GM10266 (cell line): ENCODE data around the gene HNF4A.

ENCODE experiments used
- DNase-seq: peaks from one replicate; pipeline ENCODE4 v3.0.0; 2012; ENCODE audit errors: extremely low spot score
- TF ChIP-seq, protein P1 (sequence below): IDR thresholded peaks from 2 replicates; pipeline ENCODE4 v1.5.1; 2012; ENCODE audit warnings: mild to moderate bottlenecking, low read depth; ENCODE audit not compliant: control insufficient read depth, insufficient read depth; ENCODE audit errors: missing control alignments

HNF4A gene

GRCh38 chr20:44348168-44348659 is 7.3 kb upstream of the HNF4A start:
- no peak for DNase-seq
- TF ChIP-seq, protein P1, sequence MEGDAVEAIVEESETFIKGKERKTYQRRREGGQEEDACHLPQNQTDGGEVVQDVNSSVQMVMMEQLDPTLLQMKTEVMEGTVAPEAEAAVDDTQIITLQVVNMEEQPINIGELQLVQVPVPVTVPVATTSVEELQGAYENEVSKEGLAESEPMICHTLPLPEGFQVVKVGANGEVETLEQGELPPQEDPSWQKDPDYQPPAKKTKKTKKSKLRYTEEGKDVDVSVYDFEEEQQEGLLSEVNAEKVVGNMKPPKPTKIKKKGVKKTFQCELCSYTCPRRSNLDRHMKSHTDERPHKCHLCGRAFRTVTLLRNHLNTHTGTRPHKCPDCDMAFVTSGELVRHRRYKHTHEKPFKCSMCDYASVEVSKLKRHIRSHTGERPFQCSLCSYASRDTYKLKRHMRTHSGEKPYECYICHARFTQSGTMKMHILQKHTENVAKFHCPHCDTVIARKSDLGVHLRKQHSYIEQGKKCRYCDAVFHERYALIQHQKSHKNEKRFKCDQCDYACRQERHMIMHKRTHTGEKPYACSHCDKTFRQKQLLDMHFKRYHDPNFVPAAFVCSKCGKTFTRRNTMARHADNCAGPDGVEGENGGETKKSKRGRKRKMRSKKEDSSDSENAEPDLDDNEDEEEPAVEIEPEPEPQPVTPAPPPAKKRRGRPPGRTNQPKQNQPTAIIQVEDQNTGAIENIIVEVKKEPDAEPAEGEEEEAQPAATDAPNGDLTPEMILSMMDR = no peak

GRCh38 chr20:44349349-44349748 is 6.2 kb upstream of the HNF4A start:
- TF ChIP-seq, protein P1 = no peak
- no peak for DNase-seq

- TF ChIP-seq, protein P1 = no peak
- DNase-seq = no peak
Measured at GRCh38 chr20:44350567-44350966, 4.9 kb upstream of the HNF4A start.

DNA sequence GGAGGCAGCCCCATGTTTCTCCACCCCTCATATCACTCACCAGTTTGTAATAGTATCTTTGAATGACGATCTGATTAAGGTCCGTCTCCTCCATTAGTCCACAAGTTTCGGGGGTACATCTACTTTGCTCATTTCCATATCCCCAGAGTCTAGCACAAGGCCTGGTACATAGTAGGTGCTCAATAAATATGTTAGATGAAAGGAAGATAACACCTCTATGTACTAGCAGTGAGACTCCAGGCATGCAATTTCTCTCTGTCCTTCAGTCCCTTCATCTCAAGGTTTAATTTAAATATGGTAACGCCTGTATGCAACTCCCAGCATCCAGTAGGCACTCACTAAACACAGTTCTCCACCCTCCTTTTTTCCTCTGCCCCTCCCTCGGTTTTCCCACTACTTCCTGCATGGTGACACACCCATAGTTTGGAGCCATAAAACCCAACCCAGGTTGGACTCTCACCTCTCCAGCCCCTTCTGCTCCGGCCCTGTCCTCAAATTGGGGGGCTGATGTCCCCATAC is 461 bp upstream of the HNF4A start:
- TF ChIP-seq, protein P1 = no peak
- no peak for DNase-seq

DNA sequence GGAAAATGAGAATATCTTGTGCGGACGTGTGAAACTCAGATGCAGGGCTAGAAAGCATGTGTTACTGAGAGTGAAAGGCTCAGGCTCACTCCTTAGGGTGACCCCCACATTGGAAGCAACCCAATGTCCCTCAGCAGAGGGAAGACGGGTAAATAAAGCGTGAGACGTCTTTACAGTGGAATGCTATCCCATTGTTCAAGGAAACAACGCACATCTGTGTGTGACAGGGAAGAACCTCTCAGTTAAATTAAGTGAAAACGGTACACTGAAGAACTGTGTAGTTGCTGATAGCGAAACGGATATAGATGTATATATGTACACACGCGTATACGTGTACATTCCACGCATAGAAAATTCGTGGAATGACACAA is 839 bp downstream of the HNF4A start:
- TF ChIP-seq, protein P1 = no peak
- DNase-seq = no peak

GRCh38 chr20:44357020-44357419 is 1.5 kb downstream of the HNF4A start:
- no peak for DNase-seq
- TF ChIP-seq, protein P1 = no peak

DNA sequence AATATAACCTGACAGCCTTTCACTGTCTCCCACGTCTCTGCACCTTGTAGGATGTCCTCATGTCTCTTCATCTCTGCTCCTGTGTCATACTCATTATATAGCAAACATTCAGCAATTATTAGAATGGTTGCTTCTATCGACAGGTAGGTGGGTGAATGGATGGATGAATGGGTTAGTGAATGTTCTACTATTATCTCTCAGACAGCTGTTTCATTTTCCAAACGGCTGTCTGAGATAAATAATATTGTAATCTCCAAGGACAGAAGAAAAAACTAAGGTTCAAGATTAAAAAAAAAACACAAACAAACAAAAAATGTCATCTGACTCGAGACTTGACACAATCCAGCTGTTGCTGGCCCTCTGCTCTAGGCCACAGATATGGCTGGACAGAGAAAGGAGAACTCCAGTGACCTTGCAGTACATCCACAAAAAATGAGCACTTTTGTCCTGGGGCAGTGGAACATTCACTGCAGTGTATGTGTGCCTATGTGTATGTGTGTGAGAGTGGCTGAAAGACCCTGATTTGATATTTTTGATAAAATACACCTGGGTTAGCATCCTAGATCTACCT is 2.1 kb downstream of the HNF4A start:
- TF ChIP-seq, protein P1 = no peak

More for the DNA sequence above, 2.1 kb downstream of the HNF4A start:
- DNase-seq = no peak
